SK-N-MC (cell line): ENCODE measurements around the gene MCRIP1.

Experiments
- EZH2 ChIP-seq: fragments of 200-600 bp; sonication (generic); IDR thresholded peaks from one replicate; pipeline ENCODE4 v1.6.1; 2017; ENCODE audit warnings: antibody characterized with exemption
- FOXP2 ChIP-seq: optimal IDR thresholded peaks from 2 replicates; pipeline ENCODE3; 2011; ENCODE audit warnings: mild to moderate bottlenecking, moderate library complexity; ENCODE audit not compliant: insufficient read depth; ENCODE audit errors: extremely low read length, control extremely low read depth
- POLR2AphosphoS5 ChIP-seq: IDR thresholded peaks from 2 replicates; pipeline ENCODE4 v1.6.1; 2012; ENCODE audit warnings: mild to moderate bottlenecking, low read depth, low read length, borderline replicate concordance

GRCh38 chr17:81845881-81846742, 13.0 kb upstream of the MCRIP1 start:
- TF ChIP-seq POLR2AphosphoS5 (no peak), EZH2 (no peak), FOXP2 (no peak)
